Dermis microvascular lymphatic vessel endothelial cell (primary cell): ENCODE data around the gene FAM234A. TPM values are rescaled to one million over a fixed set of nuclear protein-coding genes. Genes with fewer than 3 reads are reported as not detected.
"Not testable (repeated sequence)": the region's sequence is repeated elsewhere in the genome, so short reads cannot be mapped to it uniquely, and the experiment has no call there.

ENCODE experiments used
- DNase-seq, 2 donors: peaks; one replicate each; pipeline versions ENCODE4 v3.0.0 to v3.0.0-alpha.2; 2010; ENCODE audit warnings: low read depth in 2 of 2
- total RNA-seq: library from RNA; depleted of rRNA; stranded (reverse); fragments of >200 nt; gene quantifications from 2 replicates; pipeline ENCODE4 v1.2.1, GENCODE V29; 2014

Gene FAM234A
- total RNA-seq, 1 donor from 2014 or later: 33.1 TPM

DNA sequence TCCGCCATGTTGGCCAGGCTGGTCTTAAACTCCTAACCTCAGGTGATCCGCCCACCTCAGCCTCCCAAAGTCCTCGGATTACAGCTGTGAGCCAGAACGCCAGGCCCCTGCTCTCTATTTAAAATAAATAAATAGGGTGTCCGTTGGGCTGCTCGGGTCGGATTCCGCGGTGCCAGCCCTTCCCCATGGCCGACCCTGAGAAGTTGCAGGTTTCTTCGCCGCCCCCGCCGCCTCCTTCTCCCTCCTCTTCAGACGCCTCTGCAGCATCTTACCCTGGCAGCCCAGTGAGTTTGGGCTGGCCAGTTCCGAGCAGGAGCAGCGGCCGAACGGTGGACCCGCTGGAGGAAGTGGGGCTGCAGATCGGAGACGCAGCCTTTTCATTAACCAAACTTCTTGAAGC, 3.7 kb upstream of the FAM234A start:
- no peak for DNase-seq

DNA sequence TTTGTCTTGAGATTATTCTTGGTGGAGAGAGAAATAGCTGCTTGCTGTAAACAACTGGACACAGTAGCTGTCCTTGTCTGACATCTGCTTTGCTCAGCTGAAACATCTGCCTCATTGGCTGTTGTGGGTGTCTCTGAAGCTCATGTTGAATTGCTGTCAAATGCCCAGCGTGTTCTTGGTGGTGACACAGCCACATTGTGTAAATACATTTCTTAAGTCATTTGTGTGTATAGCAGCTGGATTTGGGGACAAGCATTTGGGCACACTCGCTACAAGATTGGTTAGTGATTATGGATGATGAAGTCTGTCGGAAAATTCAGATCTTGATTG, 5.3 kb downstream of the FAM234A start:
- DNase-seq: no peak

DNA sequence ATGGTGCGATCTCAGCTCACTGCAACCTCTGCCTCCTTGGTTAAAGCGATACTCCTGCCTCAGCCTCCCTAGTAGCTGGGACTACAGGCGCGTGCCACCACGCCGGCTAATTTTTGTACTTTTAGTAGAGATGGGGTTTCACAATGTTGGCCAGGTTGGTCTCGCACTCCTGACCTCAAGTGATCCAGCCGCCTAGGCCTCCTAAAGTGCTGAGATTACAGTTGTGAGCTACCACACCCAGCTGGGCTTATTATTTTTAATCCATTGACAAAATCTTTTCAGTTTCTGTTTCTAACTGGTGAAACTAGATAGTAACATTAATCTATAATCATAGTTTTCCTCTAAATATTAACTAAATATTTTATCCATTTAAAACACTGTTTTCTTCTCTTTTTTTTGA, 5.9 kb downstream of the FAM234A start:
- no peak for DNase-seq

DNA sequence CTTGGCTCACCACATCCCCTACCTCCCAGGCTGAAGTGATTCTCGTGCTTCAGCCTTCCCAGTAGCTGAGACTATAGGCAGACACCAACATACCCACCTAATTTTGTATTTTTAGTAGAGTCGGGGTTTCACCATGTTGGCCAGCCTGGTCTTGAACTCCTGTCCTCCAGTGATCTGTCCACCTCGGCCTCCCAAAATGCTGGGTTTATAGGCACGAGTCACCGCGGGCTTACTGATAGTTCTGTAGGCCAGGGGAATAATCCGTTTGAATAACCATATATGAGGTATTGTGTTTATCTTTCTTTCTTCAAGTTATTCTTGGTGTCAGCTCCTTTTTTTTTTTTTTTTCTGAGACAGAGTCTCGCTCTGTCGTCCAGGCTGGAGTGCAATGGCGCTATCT, 7.7 kb downstream of the FAM234A start:
- DNase-seq: no peak

DNA sequence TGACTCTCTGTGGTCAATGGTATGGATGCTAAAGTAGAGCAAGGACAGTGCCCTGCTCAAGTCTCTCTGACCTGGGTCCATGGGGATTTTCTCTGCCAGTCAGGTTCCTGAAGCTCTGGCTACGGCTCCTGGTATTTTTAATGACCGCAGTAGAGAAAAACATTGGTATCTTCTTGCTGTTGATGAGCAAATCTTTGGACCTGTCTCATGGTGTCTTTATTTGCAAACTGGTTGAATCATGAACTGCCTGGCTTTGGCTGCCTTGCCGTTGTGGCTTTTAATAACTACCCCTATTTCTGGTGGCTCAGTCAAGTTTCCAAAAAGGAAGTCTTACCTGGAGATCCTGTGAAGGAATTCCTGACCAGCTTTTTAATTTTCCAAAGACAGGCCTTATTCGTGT, 8.7 kb downstream of the FAM234A start:
- no peak for DNase-seq

DNA sequence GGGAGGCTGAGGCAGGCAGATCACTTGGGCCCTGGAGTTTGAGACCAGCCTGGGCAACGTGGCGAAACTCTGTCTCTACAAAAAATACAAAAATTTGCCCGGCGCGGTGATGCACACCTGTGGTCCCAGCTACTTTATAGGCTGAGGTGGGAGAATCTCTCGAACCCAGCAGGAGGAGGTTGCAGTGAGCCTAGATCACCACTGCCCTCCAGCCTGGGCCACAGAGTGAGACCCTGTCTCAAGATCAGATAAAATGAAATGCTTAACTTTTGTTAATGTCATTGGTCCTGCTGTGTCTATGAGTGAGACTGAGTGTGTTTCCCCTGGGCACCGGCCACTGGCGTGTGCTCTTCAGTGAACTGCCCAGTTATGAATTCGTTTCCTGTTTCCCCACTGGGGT, 10.5 kb downstream of the FAM234A start:
- DNase-seq: no peak

DNA sequence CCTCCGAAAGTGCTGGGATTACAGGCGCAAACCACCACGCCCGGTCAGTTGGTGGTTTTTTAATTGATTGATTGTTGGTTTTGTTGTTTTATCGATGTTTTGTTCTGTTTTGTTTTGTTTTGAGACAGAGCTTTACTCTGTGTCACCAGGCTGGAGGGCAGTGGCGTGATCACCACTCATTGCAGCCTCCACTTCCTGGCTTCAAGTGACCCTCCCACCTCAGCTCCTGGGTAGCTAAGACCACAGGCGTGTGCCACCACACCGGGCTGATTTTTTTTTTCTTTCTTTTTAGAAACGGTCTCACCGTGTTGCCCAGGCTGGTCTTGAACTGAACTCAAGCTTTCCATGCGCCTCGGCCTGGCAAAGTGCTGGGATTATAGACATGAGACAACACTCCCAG, 12.4 kb downstream of the FAM234A start:
- no peak for DNase-seq

DNA sequence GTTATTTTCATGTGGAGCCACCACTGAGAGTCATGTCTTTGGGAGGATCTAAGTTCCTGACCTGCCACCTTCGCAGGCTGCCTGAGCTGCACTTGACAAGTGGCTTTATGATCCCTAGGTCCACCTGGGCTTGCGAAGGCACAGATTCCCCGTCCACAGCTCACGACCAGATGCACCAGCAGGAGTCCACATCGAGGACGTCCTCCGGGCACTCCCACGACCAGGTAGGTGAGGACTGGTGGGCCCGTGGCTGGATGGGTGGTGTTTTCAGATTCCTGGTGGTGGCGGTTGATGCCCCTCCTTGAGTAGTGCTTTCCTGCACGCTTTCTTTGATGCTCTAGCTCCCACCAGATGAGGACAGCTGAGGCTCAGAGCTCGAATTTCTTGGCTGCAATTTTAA, 14.8 kb downstream of the FAM234A start:
- no peak for DNase-seq

DNA sequence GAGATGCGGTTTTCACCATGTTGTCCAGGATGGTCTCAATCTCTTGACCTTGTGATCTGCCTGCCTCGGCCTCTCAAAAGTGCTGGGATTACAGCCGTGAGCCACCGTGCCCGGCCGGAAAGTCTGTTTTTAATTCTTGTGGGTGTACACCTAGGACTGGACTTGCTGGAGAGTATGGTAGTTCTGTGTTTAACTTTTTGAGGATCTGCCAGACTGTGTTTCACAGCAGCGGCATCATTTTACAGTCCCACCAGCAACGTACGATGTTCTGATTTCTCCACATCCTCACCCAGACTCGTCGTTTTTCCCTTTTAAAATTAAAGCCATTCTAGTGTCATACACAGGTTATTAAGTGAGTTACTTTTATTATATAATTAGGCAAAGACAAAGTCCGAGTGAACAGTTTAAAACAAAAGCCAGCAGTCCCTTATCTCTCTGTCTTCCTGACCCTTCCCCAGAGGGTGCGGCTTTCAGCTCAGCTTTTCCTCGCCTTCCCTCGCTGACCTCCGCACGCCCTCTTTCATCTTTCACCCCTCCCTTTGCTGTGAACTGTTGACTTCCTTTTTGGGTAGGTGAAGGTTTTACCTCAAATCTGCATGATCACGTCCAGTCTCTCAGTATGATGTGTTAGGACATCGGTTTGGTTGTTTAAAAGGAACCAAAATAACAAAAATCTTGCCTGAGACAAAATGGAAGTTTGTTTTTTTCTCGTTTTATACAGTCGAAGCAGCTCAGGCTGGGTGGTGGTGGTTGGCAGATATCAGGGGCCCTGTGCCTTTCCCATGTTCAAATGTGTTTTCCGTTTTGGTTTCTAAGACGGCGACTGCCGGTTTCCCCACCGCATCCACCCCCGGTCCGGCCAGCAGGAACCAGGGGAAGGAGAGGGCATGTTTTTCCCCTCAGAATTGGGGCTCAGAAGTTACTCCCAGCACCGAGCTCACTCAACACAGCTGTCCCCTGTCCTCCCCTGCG, 18.0 kb downstream of the FAM234A start:
- DNase-seq: no peak

DNA sequence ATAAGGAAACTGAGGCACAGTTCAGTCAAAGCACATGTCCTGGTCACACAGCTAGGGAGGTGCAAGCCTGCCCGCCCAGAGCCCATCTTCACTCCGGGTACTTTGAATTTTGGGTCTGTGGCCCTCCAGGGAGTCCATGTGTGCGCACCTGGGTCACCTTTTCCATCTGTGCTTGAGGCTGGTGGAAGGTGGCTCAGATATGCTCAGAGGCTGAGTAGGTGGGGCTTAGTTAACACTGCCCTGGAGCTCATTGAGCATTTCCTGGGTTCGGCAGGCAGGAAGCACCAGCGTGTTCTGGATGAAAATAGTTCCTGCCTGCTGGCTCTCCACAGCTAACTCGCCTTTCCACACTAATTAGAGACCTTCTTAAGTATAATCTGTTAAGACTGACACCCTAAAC, 19.2 kb downstream of the FAM234A start:
- DNase-seq: no peak

DNA sequence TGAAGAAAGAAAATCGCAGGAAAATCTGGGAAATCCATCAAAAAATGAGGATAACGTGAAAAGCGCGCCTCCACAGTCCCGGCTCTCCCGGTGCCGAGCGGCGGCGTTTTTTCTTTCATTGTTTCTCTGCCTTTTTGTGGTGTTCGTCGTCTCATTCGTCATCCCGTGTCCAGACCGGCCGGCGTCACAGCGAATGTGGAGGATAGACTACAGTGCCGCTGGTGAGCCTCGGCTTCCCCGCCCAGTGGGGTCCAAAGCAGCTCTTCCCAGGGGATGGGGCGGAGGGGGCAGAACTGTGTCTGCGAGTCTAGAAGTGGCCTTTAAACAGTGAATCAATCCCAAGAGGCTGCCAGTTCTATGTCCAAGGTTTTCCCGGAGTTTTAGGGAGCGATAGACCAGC, 19.8 kb downstream of the FAM234A start:
- no peak for DNase-seq

DNA sequence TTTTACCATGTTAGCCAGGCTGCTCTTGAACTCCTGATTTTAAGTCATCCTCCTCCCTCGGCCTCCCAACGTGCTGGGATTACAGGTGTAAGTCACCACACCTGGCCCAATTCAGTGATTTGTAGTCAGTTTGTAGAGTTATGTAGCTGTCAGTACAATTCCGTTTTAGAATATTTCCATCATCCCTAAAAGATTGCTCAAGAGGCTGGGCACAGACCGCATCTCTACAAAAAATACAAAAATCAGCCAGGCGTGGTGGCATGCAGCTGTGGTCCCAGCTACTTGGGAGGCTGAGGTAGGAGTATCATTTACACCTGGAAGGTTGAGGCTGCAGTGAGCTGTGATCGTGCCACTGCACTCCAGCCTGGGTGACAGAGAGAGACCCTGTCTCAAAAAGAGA, 20.6 kb downstream of the FAM234A start:
- no peak for DNase-seq

DNA sequence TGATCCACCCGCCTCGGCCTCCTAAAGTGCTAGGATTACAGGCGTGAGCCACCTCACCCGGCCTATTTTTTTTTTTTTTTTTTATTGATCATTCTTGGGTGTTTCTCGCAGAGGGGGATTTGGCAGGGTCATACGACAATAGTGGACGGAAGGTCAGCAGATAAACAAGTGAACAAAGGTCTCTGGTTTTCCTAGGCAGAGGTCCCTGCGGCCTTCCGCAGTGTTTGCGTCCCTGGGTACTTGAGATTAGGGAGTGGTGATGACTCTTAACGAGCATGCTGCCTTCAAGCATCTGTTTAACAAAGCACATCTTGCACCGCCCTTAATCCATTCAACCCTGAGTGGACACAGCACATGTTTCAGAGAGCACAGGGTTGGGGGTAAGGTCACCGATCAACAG, 23.5 kb downstream of the FAM234A start:
- not testable (repeated sequence) for DNase-seq

DNA sequence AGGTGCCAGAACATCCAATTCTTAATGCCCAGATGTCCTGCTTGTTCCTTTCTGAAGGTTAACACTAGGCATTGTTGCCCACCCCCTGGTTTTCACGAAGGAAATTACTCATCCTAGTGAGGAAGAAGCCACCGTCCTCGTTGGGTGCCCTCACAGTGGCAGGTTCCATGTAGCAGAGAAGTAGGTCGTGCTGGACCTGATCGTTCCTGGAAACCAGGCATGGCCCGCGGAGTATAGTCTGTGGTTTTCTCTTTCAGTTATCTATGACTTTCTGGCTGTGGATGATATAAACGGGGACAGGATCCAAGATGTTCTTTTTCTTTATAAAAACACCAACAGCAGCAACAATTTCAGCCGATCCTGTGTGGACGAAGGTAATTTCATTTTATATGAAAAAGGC, 24.6 kb downstream of the FAM234A start:
- no peak for DNase-seq

DNA sequence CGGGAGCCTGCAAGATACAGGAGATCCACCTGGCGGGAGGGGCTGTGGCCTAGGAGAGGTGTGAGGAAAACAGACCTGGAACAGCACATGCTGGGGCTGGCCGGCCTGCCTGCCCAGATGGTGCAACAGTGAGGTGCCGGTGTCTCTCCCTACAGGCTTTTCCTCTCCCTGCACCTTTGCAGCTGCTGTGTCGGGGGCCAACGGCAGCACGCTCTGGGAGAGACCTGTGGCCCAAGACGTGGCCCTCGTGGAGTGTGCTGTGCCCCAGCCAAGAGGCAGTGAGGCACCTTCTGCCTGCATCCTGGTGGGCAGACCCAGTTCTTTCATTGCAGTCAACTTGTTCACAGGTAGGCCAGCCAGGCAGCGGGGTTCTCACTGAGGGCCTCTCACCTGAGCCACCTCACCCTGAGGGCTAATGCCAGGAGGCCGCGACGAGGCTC, 25.2 kb downstream of the FAM234A start:
- no peak for DNase-seq

DNA sequence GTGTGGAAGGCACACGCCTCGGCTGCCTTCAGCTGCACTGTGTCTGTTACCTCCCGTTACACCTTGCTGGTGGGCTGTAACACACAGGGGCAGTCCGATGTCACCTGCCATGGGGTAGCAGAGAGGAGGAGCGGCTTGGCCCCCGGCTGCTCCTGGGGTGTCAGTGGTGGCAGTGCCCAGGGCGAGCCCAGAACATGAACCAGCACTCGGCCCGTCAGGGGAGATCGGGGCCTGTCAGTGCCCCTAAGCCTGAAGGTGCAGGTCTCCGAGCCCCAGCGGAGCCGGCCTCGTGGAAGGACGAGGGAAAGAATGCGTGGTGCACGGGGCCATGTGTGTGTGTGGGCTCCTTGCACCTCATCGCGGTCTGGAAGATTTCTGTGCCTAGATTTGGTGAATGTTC, 25.7 kb downstream of the FAM234A start:
- no peak for DNase-seq

DNA sequence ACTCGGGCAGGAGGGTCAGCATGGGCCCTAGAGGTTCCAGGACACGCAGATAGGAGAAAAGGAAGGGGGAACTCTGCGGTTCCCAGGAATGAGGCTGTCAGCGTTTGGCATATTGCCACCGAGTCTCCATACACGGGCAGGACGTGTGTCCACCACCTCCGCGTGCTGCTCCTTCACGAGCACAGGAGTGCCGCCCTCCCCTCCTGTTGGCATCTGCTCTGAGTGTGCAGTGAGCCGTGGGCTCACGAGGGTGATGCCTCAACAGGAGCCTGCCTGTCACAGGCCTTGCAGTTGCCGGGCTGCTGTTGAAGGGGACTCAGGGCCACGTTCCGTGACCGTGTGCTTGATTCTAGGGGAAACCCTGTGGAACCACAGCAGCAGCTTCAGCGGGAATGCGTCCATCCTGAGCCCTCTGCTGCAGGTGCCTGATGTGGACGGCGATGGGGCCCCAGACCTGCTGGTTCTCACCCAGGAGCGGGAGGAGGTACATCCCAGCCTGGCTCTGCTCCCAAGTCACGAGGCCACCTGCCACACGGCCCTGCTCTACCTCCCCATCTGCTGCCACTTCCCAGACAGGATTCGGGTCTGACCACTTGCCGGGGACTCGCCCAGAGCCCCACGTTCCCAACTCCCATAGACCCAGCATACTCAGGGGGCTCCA, 26.5 kb downstream of the FAM234A start:
- DNase-seq: no peak

DNA sequence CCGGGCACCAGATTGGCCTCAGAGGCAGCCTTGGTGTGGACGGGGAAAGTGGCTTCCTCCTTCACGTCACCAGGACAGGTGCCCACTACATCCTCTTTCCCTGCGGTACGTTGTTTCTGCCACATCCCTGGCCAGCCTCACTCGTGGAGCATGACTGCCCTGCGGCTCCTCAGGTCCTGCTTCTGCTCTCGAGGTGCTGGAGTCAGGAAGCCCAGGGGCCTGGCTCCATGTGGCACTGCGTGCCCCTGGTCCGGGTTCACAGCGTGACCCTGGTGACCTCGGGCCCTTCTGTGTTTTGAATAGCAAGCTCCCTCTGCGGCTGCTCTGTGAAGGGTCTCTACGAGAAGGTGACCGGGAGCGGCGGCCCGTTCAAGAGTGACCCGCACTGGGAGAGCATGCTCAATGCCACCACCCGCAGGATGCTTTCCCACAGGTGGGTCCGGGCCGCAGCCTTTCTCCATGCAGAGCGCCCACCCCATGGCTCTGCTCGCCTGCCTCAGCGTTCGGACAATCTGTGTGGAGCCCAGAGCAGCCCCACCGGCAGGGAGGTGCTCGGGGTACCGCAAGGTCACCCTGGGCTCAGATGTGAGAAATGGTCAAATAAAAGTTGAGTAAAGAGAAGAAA, 27.6 kb downstream of the FAM234A start:
- no peak for DNase-seq

DNA sequence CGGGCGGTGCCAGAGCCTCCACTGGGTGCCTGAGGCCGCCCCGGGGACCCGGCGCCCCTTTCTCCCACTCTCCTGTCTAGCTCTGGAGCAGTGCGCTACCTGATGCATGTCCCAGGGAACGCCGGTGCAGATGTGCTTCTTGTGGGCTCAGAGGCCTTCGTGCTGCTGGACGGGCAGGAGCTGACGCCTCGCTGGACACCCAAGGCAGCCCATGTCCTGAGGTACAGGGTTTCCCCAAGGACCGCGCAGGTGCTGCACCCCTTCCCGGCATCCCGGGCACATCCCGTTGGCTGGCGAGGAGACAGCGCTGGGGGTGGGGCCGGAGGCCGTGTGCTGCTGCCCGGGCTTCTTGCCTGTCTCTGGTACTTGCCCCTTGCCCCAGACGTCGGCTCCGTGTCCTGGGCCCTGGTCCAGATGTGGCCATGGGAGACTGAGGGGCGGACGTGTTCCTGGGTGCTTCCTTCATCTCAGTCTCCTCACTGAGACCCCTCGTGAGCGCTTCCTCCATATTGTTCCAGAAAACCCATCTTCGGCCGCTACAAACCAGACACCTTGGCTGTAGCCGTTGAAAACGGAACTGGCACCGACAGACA, 28.7 kb downstream of the FAM234A start:
- no peak for DNase-seq

DNA sequence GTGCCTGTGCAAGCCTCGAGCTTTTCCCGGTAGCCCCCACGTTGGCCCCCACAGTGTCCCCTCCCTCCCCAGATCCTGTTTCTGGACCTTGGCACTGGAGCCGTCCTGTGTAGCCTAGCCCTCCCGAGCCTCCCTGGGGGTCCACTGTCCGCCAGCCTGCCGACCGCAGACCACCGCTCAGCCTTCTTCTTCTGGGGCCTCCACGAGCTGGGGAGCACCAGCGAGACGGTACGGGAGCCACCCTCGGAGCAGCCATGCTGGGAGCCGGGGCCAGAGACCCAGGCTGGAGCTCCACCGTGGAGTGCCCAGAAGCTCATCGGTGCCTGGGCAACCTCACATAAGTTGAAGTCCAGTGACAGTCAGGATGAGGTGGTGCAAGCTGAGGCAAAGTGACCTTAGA, 29.3 kb downstream of the FAM234A start:
- DNase-seq: no peak

DNA sequence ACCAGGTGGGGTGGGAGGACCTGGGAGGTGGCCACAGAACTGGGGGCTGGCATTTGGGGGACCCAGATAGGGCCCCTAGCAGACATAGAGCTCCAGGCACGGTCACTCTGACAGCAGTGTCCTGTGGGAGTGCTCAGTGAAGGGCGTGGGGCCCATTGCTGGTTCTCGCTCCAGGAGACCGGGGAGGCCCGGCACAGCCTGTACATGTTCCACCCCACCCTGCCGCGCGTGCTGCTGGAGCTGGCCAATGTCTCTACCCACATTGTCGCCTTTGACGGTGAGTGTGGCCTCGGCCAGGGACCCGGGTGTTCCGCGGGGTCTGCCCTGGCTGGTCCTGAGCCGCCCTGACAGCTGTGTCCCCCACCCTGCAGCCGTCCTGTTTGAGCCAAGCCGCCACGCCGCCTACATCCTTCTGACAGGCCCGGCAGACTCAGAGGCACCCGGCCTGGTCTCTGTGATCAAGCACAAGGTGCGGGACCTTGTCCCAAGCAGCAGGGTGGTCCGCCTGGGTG, 29.9 kb downstream of the FAM234A start:
- no peak for DNase-seq

DNA sequence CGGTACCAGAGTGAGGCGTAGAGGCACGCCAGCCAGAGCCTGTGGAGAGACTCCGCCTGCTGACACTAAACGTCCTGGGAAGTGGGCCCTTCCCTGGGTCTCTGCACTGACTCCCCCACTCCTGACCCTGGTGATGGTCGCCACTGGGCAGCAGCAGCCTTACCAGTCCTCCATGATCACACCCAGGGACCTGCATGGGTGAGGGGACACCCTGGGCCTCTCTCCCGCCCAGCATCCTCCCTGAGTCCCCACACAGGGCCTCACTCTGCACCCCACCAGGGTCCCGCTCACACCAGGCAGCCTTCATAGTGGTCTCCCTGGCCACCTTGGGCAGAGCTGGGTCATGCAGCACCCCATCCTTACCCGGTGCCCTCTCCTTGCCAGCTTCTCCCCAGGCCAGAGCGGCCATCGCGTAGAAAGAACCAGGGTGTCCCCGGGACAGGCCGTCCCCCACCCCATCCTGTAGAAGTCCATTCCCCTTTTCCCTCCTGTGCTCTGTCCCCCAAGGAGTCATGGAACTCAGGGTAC, 30.4 kb downstream of the FAM234A start:
- no peak for DNase-seq
